IMR-90 (cell line): ENCODE data around the gene SUPT3H. TPM values are rescaled to one million over a fixed set of nuclear protein-coding genes. Genes with fewer than 3 reads are reported as not detected.

Experiments
- ATAC-seq: fragments of 200-7000 bp; cut with Tn5 transposase; 2 replicates; pipeline ENCODE4 v1.9.1; 2020; ENCODE audit warnings: low read depth, mild to moderate bottlenecking, moderate library complexity
- BruUV-seq: library from RNA; stranded (reverse); fragments of 400-500 nt; replicated peaks from 2 replicates; lab custom pipeline; 2021; lab: Mats Ljungman, UMichigan
- CTCF ChIA-PET: fragments of 300-600 bp; formaldehyde crosslinking; extraction: SDS; loops from one replicate; lab custom pipeline; 2021; ENCODE audit warnings: antibody characterized with exemption; lab: Yijun Ruan, JAX
- POLR2A ChIA-PET: fragments of 300-600 bp; sonication (Branson Sonifier 250); formaldehyde crosslinking; loops from one replicate; lab custom pipeline; 2022; ENCODE audit warnings: antibody characterized with exemption; ENCODE audit not compliant: unreplicated experiment; lab: Charles Lee
- DNase-seq: peaks from one replicate; pipeline ENCODE4 v3.0.0; 2013
- H2AFZ ChIP-seq: replicated peaks from 2 replicates; pipeline ENCODE3; 2013; ENCODE audit warnings: low read length, mild to moderate bottlenecking; ENCODE audit not compliant: poor library complexity
- H2AK5ac ChIP-seq: 2 replicates; pipeline ENCODE4 v1.6.1; 2013; ENCODE audit warnings: low read depth, low read length, inconsistent platforms
- H2AK9ac ChIP-seq: replicated peaks from 2 replicates; pipeline ENCODE3; 2013; ENCODE audit warnings: mild to moderate bottlenecking, low read depth, low read length, moderate library complexity; ENCODE audit not compliant: poor library complexity
- H2BK120ac ChIP-seq: 2 replicates; pipeline ENCODE4 v1.6.1; 2013; ENCODE audit warnings: low read depth, low read length, inconsistent platforms
- H2BK15ac ChIP-seq: 3 replicates; pipeline ENCODE4 v1.6.1; 2013; ENCODE audit warnings: low read depth, low read length, inconsistent platforms
- H2BK20ac ChIP-seq: 2 replicates; pipeline ENCODE4 v1.6.1; 2013; ENCODE audit warnings: low read depth, mild to moderate bottlenecking, inconsistent platforms, low read length, moderate library complexity
- H2BK5ac ChIP-seq: 2 replicates; pipeline ENCODE4 v1.6.1; 2013; ENCODE audit warnings: mild to moderate bottlenecking, low read depth, low read length, inconsistent platforms; ENCODE audit not compliant: poor library complexity, severe bottlenecking
- H3K14ac ChIP-seq: replicated peaks from 2 replicates; pipeline ENCODE4 v1.6.1; 2013; ENCODE audit warnings: low read depth, low read length, inconsistent platforms
- H3K18ac ChIP-seq: 2 replicates; pipeline ENCODE4 v1.6.1; 2013; ENCODE audit warnings: low read depth, low read length, control low read depth
- H3K23ac ChIP-seq: 2 replicates; pipeline ENCODE4 v1.6.1; 2013; ENCODE audit warnings: low read depth, low read length, inconsistent platforms
- H3K27ac ChIP-seq: 2 replicates; pipeline ENCODE4 v1.5.1; 2013; ENCODE audit warnings: mild to moderate bottlenecking, control low read depth, low read length; ENCODE audit not compliant: insufficient read depth
- H3K27me3 ChIP-seq: 2 replicates; pipeline ENCODE4 v1.6.1; 2013; ENCODE audit warnings: low read length; ENCODE audit not compliant: control insufficient read depth, insufficient read depth
- H3K36me3 ChIP-seq: 2 replicates; pipeline ENCODE4 v1.6.1; 2013; ENCODE audit warnings: low read length, mixed read lengths; ENCODE audit not compliant: control insufficient read depth, insufficient read depth
- H3K4ac ChIP-seq: 2 replicates; pipeline ENCODE4 v1.6.1; 2013; ENCODE audit warnings: low read depth, low read length, inconsistent platforms
- H3K4me1 ChIP-seq: 2 replicates; pipeline ENCODE4 v1.6.1; 2013; ENCODE audit warnings: low read length, mixed read lengths; ENCODE audit not compliant: control insufficient read depth, insufficient read depth
- H3K4me2 ChIP-seq: 2 replicates; pipeline ENCODE4 v1.6.1; 2013; ENCODE audit warnings: low read depth, mild to moderate bottlenecking, control low read depth, low read length, moderate library complexity
- H3K4me3 ChIP-seq: 2 replicates; pipeline ENCODE4 v1.5.1; 2013; ENCODE audit warnings: low read depth, mild to moderate bottlenecking, control low read depth, low read length, moderate library complexity; ENCODE audit not compliant: insufficient read depth
- H3K56ac ChIP-seq: 2 replicates; pipeline ENCODE4 v1.6.1; 2013; ENCODE audit warnings: low read length, inconsistent platforms; ENCODE audit not compliant: insufficient read depth; ENCODE audit errors: extremely low read depth
- H3K79me1 ChIP-seq, 2 experiments: 2 replicates each; pipeline ENCODE4 v1.6.1; 2013; ENCODE audit warnings: low read length in 2 of 2, inconsistent platforms in 1 of 2, low read depth in 1 of 2
- H3K9ac ChIP-seq: 2 replicates; pipeline ENCODE4 v1.6.1; 2013; ENCODE audit warnings: low read depth, low read length, control low read depth
- H3K9me1 ChIP-seq: 2 replicates; pipeline ENCODE4 v1.6.1; 2013; ENCODE audit warnings: low read length, inconsistent platforms; ENCODE audit not compliant: insufficient read depth
- H3K9me3 ChIP-seq: 2 replicates; pipeline ENCODE4 v1.6.1; 2013; ENCODE audit warnings: low read length; ENCODE audit not compliant: control insufficient read depth, insufficient read depth
- H4K20me1 ChIP-seq: 2 replicates; pipeline ENCODE4 v1.6.1; 2013; ENCODE audit warnings: low read length, inconsistent platforms; ENCODE audit not compliant: insufficient read depth
- H4K5ac ChIP-seq: 2 replicates; pipeline ENCODE4 v1.6.1; 2013; ENCODE audit warnings: mild to moderate bottlenecking, low read depth, low read length, control low read depth
- H4K8ac ChIP-seq, 2 experiments: 2 replicates each; pipeline ENCODE4 v1.6.1; 2013; ENCODE audit warnings: low read depth in 2 of 2, low read length in 2 of 2, control low read depth in 1 of 2, inconsistent platforms in 1 of 2
- H4K91ac ChIP-seq: 2 replicates; pipeline ENCODE4 v1.6.1; 2013; ENCODE audit warnings: low read depth, low read length, inconsistent platforms; ENCODE audit not compliant: insufficient read depth
- BHLHE40 ChIP-seq: fragments of 150-350 bp; IDR thresholded peaks from 2 replicates; pipeline ENCODE4 v1.6.1; 2016; ENCODE audit warnings: mild to moderate bottlenecking, low read depth, low read length
- CEBPB ChIP-seq: IDR thresholded peaks from 2 replicates; pipeline ENCODE4 v1.6.1; 2012; ENCODE audit warnings: low read depth, low read length, improper control_type of control experiment
- CHD1 ChIP-seq: IDR thresholded peaks from 2 replicates; pipeline ENCODE4 v1.6.1; 2012; ENCODE audit warnings: low read depth, low read length, improper control_type of control experiment
- CTCF ChIP-seq: conservative IDR thresholded peaks from 2 replicates; pipeline ENCODE4 v1.5.1; 2012; ENCODE audit warnings: mild to moderate bottlenecking, low read depth, low read length, improper control_type of control experiment
- FOS ChIP-seq: fragments of 150-350 bp; IDR thresholded peaks from 2 replicates; pipeline ENCODE4 v1.6.1; 2016; ENCODE audit warnings: low read depth, low read length
- MAFK ChIP-seq: IDR thresholded peaks from 2 replicates; pipeline ENCODE4 v1.6.1; 2012; ENCODE audit warnings: low read depth, low read length, improper control_type of control experiment
- MAZ ChIP-seq: IDR thresholded peaks from 2 replicates; pipeline ENCODE4 v1.6.1; 2012; ENCODE audit warnings: low read depth, mild to moderate bottlenecking, low read length, improper control_type of control experiment, moderate library complexity, borderline replicate concordance
- MXI1 ChIP-seq: IDR thresholded peaks from 2 replicates; pipeline ENCODE4 v1.6.1; 2012; ENCODE audit warnings: low read depth, mild to moderate bottlenecking, low read length, moderate library complexity, borderline replicate concordance
- NFE2L2 ChIP-seq: fragments of 150-350 bp; IDR thresholded peaks from 2 replicates; pipeline ENCODE4 v1.6.1; 2016; ENCODE audit warnings: low read depth, mild to moderate bottlenecking, low read length
- POLR2A ChIP-seq: IDR thresholded peaks from 2 replicates; pipeline ENCODE4 v1.6.1; 2012; ENCODE audit warnings: mild to moderate bottlenecking, low read depth, low read length
- RAD21 ChIP-seq: IDR thresholded peaks from 2 replicates; pipeline ENCODE4 v1.6.1; 2012; ENCODE audit warnings: low read length, improper control_type of control experiment
- RCOR1 ChIP-seq: IDR thresholded peaks from 2 replicates; pipeline ENCODE4 v1.6.1; 2012; ENCODE audit warnings: mild to moderate bottlenecking, low read length, improper control_type of control experiment; ENCODE audit not compliant: insufficient replicate concordance
- RFX5 ChIP-seq: IDR thresholded peaks from 2 replicates; pipeline ENCODE4 v1.8.0; 2012; ENCODE audit warnings: low read depth, mild to moderate bottlenecking, low read length, moderate library complexity
- SMC3 ChIP-seq: fragments of 150-350 bp; IDR thresholded peaks from 2 replicates; pipeline ENCODE4 v1.6.1; 2016; ENCODE audit warnings: low read depth, mild to moderate bottlenecking, antibody characterized with exemption, low read length, moderate library complexity
- WGBS, 2 experiments: methylation state at CpG; one replicate each; pipeline versions ENCODE4 v1.1.5 to v1.1.7; 2013; ENCODE audit warnings: missing lambda C conversion rate in 2 of 2; ENCODE audit not compliant: insufficient read length in 1 of 2; ENCODE audit errors: extremely low coverage in 2 of 2; 5-methylcytosine and 5-hydroxymethylcytosine counted together
- dilution Hi-C: fragments of 300-500 bp; cut with HindIII; formaldehyde crosslinking; loops from one replicate; pipeline ENCODE4 v1.14.3; 2018; ENCODE audit warnings: low sequenced_read_pairs; ENCODE audit not compliant: unreplicated experiment
- in situ Hi-C: fragments of 300-500 bp; cut with MboI; formaldehyde crosslinking; loops from 3 replicates; pipeline ENCODE4 v1.14.3; 2019; ENCODE audit warnings: low sequenced_read_pairs, inconsistent platforms, mixed read lengths
- intact Hi-C: fragments of 100-400 bp; cut with micrococcal nuclease; formaldehyde crosslinking; loops from 2 replicates; pipeline ENCODE4 v1.10.0; 2022
- polyA plus RNA-seq, 3 experiments: library from polyadenylated mRNA; depleted of rRNA; stranded (reverse); fragments of >200 nt; gene quantifications; 2 replicates each; pipeline ENCODE4 v1.2.3, GENCODE V29; 2012; ENCODE audit warnings: low replicate concordance in 1 of 3
- total RNA-seq: library from RNA; depleted of rRNA; stranded (reverse); fragments of >200 nt; gene quantifications from 2 replicates; pipeline ENCODE4 v1.2.3, GENCODE V29; 2012
- TF ChIP-seq, protein P1 (sequence below): fragments of 150-350 bp; IDR thresholded peaks from 2 replicates; pipeline ENCODE4 v1.6.1; 2017; ENCODE audit warnings: mild to moderate bottlenecking, antibody characterized with exemption, low read length, low read depth

Gene SUPT3H
- total and polyA plus RNA-seq, 2 of the 4 experiments (the other 2 are of a cell fraction): 4.5 to 5.0 TPM

DNA sequence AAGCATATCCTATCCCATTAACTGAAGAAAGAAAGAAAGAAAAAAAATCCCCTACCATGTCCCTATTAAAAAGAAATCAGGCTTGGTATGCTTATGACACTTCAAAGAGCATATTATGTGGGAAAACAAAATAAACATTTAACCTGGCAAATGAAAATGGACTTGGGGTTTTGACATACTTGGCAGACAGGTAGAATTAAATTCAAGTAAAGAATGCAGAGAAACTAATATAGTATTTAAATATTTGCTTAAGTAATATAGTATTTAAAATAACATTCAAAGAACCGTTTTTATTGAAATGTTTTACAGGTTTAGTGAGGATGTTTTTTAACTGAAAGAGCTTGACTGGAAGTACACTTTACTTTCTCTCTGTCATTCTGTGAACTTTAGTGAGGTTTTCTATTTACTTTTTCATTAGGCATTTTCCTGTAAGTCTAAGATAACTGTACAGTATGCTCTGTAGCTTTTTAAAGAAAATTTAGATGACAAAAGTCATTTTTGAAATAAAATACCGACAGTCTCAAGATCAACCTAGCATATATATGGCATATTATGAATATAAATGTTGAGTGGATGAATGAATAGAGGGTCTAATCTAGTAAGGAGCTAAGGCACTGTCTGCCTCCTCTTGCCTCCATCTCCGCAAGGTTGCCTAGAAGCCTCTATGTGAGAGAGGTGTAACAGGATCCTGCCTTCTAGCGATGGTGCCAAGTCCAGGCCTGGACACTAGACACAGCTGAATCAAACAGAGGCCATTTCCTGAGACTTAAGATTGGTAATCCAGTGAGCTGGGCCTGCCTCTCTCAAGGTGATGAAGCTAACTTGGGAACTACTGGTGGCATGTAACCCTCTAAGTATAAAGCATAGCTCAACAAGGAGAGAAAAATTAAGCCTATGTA, 394.0 kb downstream of the SUPT3H start:
- no peak overlapping the region for H4K8ac ChIP-seq
- no peak overlapping the region for H3K4me3 ChIP-seq
- no peaks in the 10 kb centered on the region for H3K79me1 ChIP-seq
- H3K9me3 ChIP-seq: no peaks in the 10 kb centered on the region
- H3K56ac ChIP-seq: no peak overlapping the region
- H4K20me1 ChIP-seq: no peaks in the 10 kb centered on the region
- H2AK9ac ChIP-seq: no peak overlapping the region
- H3K23ac ChIP-seq: no peak overlapping the region
- H3K27me3 ChIP-seq: no peaks in the 10 kb centered on the region
- H2BK5ac ChIP-seq: no peak overlapping the region
- no peak overlapping the region for H3K4ac ChIP-seq
- no peak for DNase-seq
- H3K4me1 ChIP-seq: no peaks in the 10 kb centered on the region
- WGBS, 2 experiments: no CpG with 5 or more reads among the region's 4 CpGs
- H2AFZ ChIP-seq: no peak overlapping the region
- dilution Hi-C loops (no loop called here), in situ Hi-C loops (no loop called here), intact Hi-C loops (no loop called here)
- no peaks in the 10 kb centered on the region for H3K36me3 ChIP-seq
- H3K18ac ChIP-seq: no peak overlapping the region
- ATAC-seq: no peak
- no peak overlapping the region for H4K91ac ChIP-seq
- CTCF ChIA-PET: interaction anchor here (0.6 kb wide), 1 partner anchor 675 kb away, joined by 3 read pairs; no protein-coding TSS in a partner anchor
- BruUV-seq: no TSS peak
- H3K9ac ChIP-seq: no peak overlapping the region
- no peak overlapping the region for H3K14ac ChIP-seq
- H2BK20ac ChIP-seq: no peak overlapping the region
- no peaks in the 10 kb centered on the region for H3K9me1 ChIP-seq
- no peak overlapping the region for H2BK120ac ChIP-seq
- POLR2A ChIA-PET: no interaction called here
- no peak overlapping the region for H4K5ac ChIP-seq
- no peak overlapping the region for H2BK15ac ChIP-seq
- no peak overlapping the region for H3K27ac ChIP-seq
- H2AK5ac ChIP-seq: no peak overlapping the region
- no peak overlapping the region for H3K4me2 ChIP-seq
- TF ChIP-seq NFE2L2: no peak
- TF ChIP-seq CTCF: no peak
- TF ChIP-seq MAZ: no peak
- TF ChIP-seq MAFK: no peak
- TF ChIP-seq RFX5: no peak
- TF ChIP-seq, protein P1, sequence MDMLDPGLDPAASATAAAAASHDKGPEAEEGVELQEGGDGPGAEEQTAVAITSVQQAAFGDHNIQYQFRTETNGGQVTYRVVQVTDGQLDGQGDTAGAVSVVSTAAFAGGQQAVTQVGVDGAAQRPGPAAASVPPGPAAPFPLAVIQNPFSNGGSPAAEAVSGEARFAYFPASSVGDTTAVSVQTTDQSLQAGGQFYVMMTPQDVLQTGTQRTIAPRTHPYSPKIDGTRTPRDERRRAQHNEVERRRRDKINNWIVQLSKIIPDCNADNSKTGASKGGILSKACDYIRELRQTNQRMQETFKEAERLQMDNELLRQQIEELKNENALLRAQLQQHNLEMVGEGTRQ: no peak
- no peak for TF ChIP-seq CEBPB
- TF ChIP-seq POLR2A: no peak
- TF ChIP-seq SMC3: no peak
- no peak for TF ChIP-seq MXI1
- TF ChIP-seq FOS: no peak
- TF ChIP-seq RCOR1: no peak
- no peak for TF ChIP-seq CHD1
- no peak for TF ChIP-seq RAD21
- no peak for TF ChIP-seq BHLHE40
